ENCODE results near the gene HOXA6. TPM values are rescaled to one million over a fixed set of nuclear protein-coding genes. Genes with fewer than 3 reads are reported as not detected.

Gene HOXA6
- total RNA-seq, 1 experiment from 2014 or later: not detected

DNA sequence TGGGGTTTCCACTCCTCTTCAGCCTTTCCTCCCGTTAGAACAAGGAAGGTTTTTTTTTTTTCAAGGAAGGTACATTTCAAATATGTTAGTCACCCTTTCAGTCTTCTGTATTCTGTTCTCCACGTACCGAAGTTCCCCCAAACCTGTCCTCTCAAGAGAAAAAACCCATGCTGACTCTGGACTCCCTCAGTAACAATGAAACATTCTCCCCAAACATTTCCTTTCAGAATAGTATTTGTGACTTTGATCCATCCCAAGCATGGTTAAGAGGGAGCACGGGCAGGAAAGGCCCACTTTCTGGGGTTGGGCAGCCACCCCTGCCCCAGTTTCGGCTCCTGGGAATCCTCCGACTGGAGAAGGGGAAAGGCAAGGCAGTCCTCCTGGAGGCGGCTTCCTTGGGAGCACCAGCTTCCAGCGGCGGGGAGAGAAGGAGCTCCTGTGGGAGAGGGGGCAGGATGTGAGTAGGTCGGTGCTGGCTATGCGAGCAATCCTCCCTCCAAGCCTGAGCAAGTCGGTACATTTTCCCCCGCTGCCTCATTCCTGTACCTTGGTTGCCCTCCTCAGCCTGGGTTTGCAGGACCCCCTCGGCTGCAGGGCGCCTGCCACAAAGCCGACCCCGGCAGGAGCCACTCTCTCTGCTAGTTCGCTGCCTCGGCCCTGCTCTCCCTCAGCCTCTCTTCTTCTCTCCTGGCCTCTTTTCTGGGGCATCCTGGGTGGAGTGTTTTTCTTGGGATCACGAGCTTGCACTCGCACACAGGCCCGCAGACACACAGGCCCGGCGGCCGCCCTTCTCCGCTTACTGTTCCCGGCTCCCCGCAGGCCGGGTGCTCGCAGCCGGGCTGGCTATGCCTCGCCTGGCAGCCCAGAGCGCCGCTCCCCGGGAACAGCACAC lies 49.6 kb downstream of the HOXA6 start:
- Mint-ChIP-seq H3K4me3 (peak overlapping the region; percentile 76), H3K4me1 (peaks cover 62% of the 10 kb centered on the region), H3K27me3 (ENCODE audit: low read depth) (peaks cover 100% of the 10 kb centered on the region), H3K27ac (no peak overlapping the region), H3K9me3 (no peaks in the 10 kb centered on the region), H3K36me3 (peaks cover 6% of the 10 kb centered on the region)
- TF ChIP-seq OVOL2 (CRISPR knock-in tag; IDR thresholded peaks at IDR 0.05; ENCODE audit: borderline replicate concordance) (no peak), ZNF263 (CRISPR knock-in tag; IDR thresholded peaks at IDR 0.05; ENCODE audit: low read depth) (peak; percentile 72; the same call in 1 of the 2 replicates), ZNF423 (CRISPR knock-in tag; IDR thresholded peaks at IDR 0.05) (0 out of 2 replicates have a peak, but pooled peaks have one; percentile 17)
- TF ChIP-seq, protein P1, sequence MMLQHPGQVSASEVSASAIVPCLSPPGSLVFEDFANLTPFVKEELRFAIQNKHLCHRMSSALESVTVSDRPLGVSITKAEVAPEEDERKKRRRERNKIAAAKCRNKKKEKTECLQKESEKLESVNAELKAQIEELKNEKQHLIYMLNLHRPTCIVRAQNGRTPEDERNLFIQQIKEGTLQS (CRISPR knock-in tag; conservative IDR thresholded peaks at IDR 0.05): no peak
- no peak for ATAC-seq
- ChIA-PET CTCF (interaction anchor here (1.0 to 2.7 kb wide), 7 partner anchors 11 to 240 kb away, joined by 4 to 10 read pairs (median 5); partner anchors contain the start of genes HOXA10 and HOXA5), POLR2A (interaction anchor here (0.9 kb wide), 1 partner anchor 11 kb away, joined by 3 read pairs; no protein-coding TSS in a partner anchor)
- DNase-seq (ENCODE audit: low spot score): no peak

GRCh38 chr7:27096768-27097514 lies 50.6 kb downstream of the HOXA6 start:
- Mint-ChIP-seq H3K27ac (no peak overlapping the region), H3K4me1 (peaks cover 69% of the 10 kb centered on the region), H3K27me3 (ENCODE audit: low read depth) (peaks cover 100% of the 10 kb centered on the region), H3K9me3 (no peaks in the 10 kb centered on the region), H3K36me3 (peaks cover 6% of the 10 kb centered on the region), H3K4me3 (peak overlapping the region; percentile 76)
- no peak for DNase-seq (ENCODE audit: low spot score)
- CTCF ChIA-PET: interaction anchor here (0.8 to 2.7 kb wide), 10 partner anchors 14 to 239 kb away, joined by 3 to 10 read pairs (median 4); partner anchors contain the start of genes HOXA5 and SKAP2
- ATAC-seq: no peak
- TF ChIP-seq ERG (CRISPR knock-in tag; IDR thresholded peaks at IDR 0.05): no peak
- 0 out of 2 replicates have a peak, but pooled peaks have one; percentile 4 for TF ChIP-seq SP1 (CRISPR knock-in tag; conservative IDR thresholded peaks at IDR 0.05)
- TF ChIP-seq PRRX2 (CRISPR knock-in tag; IDR thresholded peaks at IDR 0.05): no peak
- POLR2A ChIA-PET: interaction anchor here (0.6 to 0.9 kb wide), 2 partner anchors 61 to 64 kb away, joined by 3 to 4 read pairs; no protein-coding TSS in a partner anchor

DNA sequence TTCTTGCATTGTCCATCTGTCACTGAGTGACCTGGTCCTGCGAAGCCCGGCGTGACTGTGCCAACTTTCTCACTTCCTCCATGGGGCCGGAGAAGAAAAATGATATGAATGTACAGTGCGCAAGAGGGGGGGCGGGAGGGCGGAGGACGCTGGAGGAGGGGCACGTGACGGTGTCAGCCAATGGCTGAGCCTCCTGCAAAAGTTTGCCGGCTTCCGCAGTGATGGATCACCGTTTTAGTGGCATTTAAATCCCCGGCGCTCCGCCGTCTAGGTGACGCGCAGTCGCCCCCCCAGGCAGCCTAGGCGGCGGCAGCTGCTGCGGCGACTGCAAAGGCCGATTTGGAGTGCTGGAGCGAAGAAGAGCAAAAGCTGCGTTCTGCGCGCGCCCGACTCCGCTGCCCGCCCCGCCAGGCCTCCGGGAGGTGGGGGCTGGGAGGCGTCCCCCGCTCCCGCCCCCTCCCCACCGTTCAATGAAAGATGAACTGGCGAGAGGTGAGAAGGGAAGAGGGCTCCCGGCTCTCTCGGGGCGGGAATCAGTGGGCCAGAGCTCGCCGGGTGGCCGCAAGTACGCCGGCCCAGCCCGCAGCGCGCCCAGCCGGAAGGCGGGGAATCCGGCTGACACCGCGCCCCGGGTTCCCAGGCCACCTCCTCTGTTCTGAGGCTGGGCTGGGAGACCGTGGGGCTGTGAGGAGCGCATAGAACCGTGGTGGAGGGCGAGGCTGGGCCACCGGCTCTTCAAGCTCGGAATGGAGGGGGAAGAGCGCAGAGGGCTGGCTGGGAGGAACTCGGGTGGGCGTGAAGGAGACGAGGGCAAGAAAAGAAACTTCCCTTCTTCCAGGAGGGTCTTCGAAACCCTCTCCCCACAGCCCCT lies 51.4 kb downstream of the HOXA6 start, which contains the start of gene HOXA1:
Gene HOXA1 (minus strand): TSS at position 104 of the 871 bp plus-strand sequence. CDS start 88 bp downstream, at position 16.
- peaks cover 100% of the 10 kb centered on the region for H3K27me3 Mint-ChIP-seq (ENCODE audit: low read depth)
- H3K27ac Mint-ChIP-seq: no peak within 1 kb of the TSS
- CTCF ChIA-PET: interaction anchor here (0.8 to 2.7 kb wide), 10 partner anchors 14 to 238 kb away, joined by 3 to 10 read pairs (median 4); partner anchors contain the start of genes HOXA5 and SKAP2
- H3K4me1 Mint-ChIP-seq: peaks cover 69% of the 10 kb centered on the region
- H3K4me3 Mint-ChIP-seq: peak within 1 kb of the TSS; percentile 76
- no peaks in the 10 kb centered on the region for H3K9me3 Mint-ChIP-seq
- peak; percentile 44 for ATAC-seq
- H3K36me3 Mint-ChIP-seq: peaks cover 6% of the 10 kb centered on the region
- POLR2A ChIA-PET: interaction anchor here (0.9 kb wide), 1 partner anchor 65 kb away, joined by 4 read pairs; no protein-coding TSS in a partner anchor
- peak; percentile 71 for DNase-seq (ENCODE audit: low spot score)
- TF ChIP-seq, protein P2, sequence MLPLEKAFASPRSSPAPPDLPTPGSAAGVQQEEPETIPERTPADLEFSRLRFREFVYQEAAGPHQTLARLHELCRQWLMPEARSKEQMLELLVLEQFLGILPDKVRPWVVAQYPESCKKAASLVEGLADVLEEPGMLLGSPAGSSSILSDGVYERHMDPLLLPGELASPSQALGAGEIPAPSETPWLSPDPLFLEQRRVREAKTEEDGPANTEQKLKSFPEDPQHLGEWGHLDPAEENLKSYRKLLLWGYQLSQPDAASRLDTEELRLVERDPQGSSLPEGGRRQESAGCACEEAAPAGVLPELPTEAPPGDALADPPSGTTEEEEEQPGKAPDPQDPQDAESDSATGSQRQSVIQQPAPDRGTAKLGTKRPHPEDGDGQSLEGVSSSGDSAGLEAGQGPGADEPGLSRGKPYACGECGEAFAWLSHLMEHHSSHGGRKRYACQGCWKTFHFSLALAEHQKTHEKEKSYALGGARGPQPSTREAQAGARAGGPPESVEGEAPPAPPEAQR (CRISPR knock-in tag; IDR thresholded peaks at IDR 0.05): no peak
- TF ChIP-seq ZNF317 (CRISPR knock-in tag; IDR thresholded peaks at IDR 0.05; ENCODE audit: borderline replicate concordance, low read depth) (no peak), USF1 (CRISPR knock-in tag; IDR thresholded peaks at IDR 0.05) (peak; percentile 90), SP1 (CRISPR knock-in tag; conservative IDR thresholded peaks at IDR 0.05) (0 out of 2 replicates have a peak, but pooled peaks have one; percentile 6), USF2 (CRISPR knock-in tag; IDR thresholded peaks at IDR 0.05) (peak; percentile 92), FOXJ3 (CRISPR knock-in tag; IDR thresholded peaks at IDR 0.05; ENCODE audit: borderline replicate concordance) (no peak), NR3C1 (CRISPR knock-in tag; conservative IDR thresholded peaks at IDR 0.05; ENCODE audit: low read depth) (no peak), ZNF512 (CRISPR knock-in tag; IDR thresholded peaks at IDR 0.05; ENCODE audit: borderline replicate concordance) (no peak), ZNF138 (CRISPR knock-in tag; conservative IDR thresholded peaks at IDR 0.05) (no peak)
- TF ChIP-seq, protein P3, sequence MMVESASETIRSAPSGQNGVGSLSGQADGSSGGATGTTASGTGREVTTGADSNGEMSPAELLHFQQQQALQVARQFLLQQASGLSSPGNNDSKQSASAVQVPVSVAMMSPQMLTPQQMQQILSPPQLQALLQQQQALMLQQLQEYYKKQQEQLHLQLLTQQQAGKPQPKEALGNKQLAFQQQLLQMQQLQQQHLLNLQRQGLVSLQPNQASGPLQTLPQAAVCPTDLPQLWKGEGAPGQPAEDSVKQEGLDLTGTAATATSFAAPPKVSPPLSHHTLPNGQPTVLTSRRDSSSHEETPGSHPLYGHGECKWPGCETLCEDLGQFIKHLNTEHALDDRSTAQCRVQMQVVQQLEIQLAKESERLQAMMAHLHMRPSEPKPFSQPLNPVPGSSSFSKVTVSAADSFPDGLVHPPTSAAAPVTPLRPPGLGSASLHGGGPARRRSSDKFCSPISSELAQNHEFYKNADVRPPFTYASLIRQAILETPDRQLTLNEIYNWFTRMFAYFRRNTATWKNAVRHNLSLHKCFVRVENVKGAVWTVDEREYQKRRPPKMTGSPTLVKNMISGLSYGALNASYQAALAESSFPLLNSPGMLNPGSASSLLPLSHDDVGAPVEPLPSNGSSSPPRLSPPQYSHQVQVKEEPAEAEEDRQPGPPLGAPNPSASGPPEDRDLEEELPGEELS (CRISPR knock-in tag; IDR thresholded peaks at IDR 0.05): no peak
